Measurements from ENCODE around the gene PURA.

Gene PURA

GRCh38 chr5:140113699-140114263 lies at the start of gene PURA:
Gene PURA, plus strand, starts transcription at chr5:140114109. Its CDS starts 73 bp downstream, at chr5:140114182.
- peak; percentile 69 for DNase-seq (ENCODE audit: low read depth)

GRCh38 chr5:140072812-140073211 lies 41.1 kb upstream of the PURA start:
- DNase-seq (ENCODE audit: low read depth): no peak

GRCh38 chr5:140073296-140073695 lies 40.6 kb upstream of the PURA start:
- DNase-seq (ENCODE audit: low read depth): no peak

- DNase-seq (ENCODE audit: low read depth): no peak
Measured at GRCh38 chr5:140075371-140075770, 38.5 kb upstream of the PURA start.

GRCh38 chr5:140076142-140076541 lies 37.8 kb upstream of the PURA start:
- no peak for DNase-seq (ENCODE audit: low read depth)

GRCh38 chr5:140076788-140077187 lies 37.1 kb upstream of the PURA start:
- no peak for DNase-seq (ENCODE audit: low read depth)

GRCh38 chr5:140083120-140083519 lies 30.8 kb upstream of the PURA start:
- DNase-seq (ENCODE audit: low read depth): no peak

GRCh38 chr5:140083650-140084049 lies 30.3 kb upstream of the PURA start:
- DNase-seq (ENCODE audit: low read depth): no peak

GRCh38 chr5:140084541-140084940 lies 29.4 kb upstream of the PURA start:
- no peak for DNase-seq (ENCODE audit: low read depth)

- DNase-seq (ENCODE audit: low read depth): no peak
Measured at GRCh38 chr5:140090251-140090650, 23.7 kb upstream of the PURA start.

GRCh38 chr5:140093179-140093578 lies 20.7 kb upstream of the PURA start:
- no peak for DNase-seq (ENCODE audit: low read depth)

GRCh38 chr5:140093866-140094265 lies 20.0 kb upstream of the PURA start:
- DNase-seq (ENCODE audit: low read depth): no peak

- no peak for DNase-seq (ENCODE audit: low read depth)
Measured at GRCh38 chr5:140094889-140095288, 19.0 kb upstream of the PURA start.

- no peak for DNase-seq (ENCODE audit: low read depth)
Measured at GRCh38 chr5:140101179-140101578, 12.7 kb upstream of the PURA start.

- no peak for DNase-seq (ENCODE audit: low read depth)
Measured at GRCh38 chr5:140103154-140103553, 10.8 kb upstream of the PURA start.

- no peak for DNase-seq (ENCODE audit: low read depth)
Measured at GRCh38 chr5:140104100-140104499, 9.8 kb upstream of the PURA start.

GRCh38 chr5:140106101-140106500 lies 7.8 kb upstream of the PURA start:
- no peak for DNase-seq (ENCODE audit: low read depth)

GRCh38 chr5:140106805-140107311 lies 7.1 kb upstream of the PURA start:
- DNase-seq (ENCODE audit: low read depth): no peak

GRCh38 chr5:140107312-140108092 lies 6.4 kb upstream of the PURA start:
- DNase-seq (ENCODE audit: low read depth): peak; percentile 66

GRCh38 chr5:140108093-140109017 lies 5.6 kb upstream of the PURA start:
- no peak for DNase-seq (ENCODE audit: low read depth)

GRCh38 chr5:140109018-140109758 lies 4.7 kb upstream of the PURA start:
- DNase-seq (ENCODE audit: low read depth): no peak
